GM12892 (cell line): ENCODE results near the gene RABL6.
A peak's percentile ranks its signal among the peaks of the same experiment; 100 is the strongest.

Experiments used
- POLR2A ChIP-seq: IDR thresholded peaks from 2 replicates; pipeline ENCODE4 v1.6.1; 2011; ENCODE audit warnings: low read depth, low read length, control low read depth
- POLR2AphosphoS5 ChIP-seq: IDR thresholded peaks from 2 replicates; pipeline ENCODE4 v1.6.1; 2011; ENCODE audit warnings: low read depth, low read length, control low read depth
- TAF1 ChIP-seq: IDR thresholded peaks from 2 replicates; pipeline ENCODE4 v1.6.1; 2011; ENCODE audit warnings: low read depth, mild to moderate bottlenecking, control low read depth, low read length, borderline replicate concordance

- peak; percentile 92 for TF ChIP-seq POLR2A
- TF ChIP-seq TAF1 = peak; percentile 54; the same call in 1 of the 2 replicates
- TF ChIP-seq POLR2AphosphoS5 = peak; percentile 87
Observed at GRCh38 chr9:136885950-136886578, 78.3 kb downstream of the RABL6 start, which contains the start of gene TRAF2.
